ENCODE measurements around the gene ADNP2.
"Not testable (repeated sequence)": the region's sequence is repeated elsewhere in the genome, so short reads cannot be mapped to it uniquely, and the experiment has no call there.

The ADNP2 gene

GRCh38 chr18:80148326-80149199, 39.5 kb downstream of the ADNP2 start:
- DNase-seq = no peak

- DNase-seq = no peak
These were observed 40.6 kb downstream of the ADNP2 start for GRCh38 chr18:80149667-80150066.

- no peak for DNase-seq
These were observed 45.2 kb downstream of the ADNP2 start for GRCh38 chr18:80154293-80154692.

- peak; percentile 62 for DNase-seq
These were observed 48.8 kb downstream of the ADNP2 start for GRCh38 chr18:80157708-80158343.

- no peak for DNase-seq
These were observed 49.3 kb downstream of the ADNP2 start for GRCh38 chr18:80158365-80158764.

GRCh38 chr18:80159713-80160636, 50.9 kb downstream of the ADNP2 start:
- peak; percentile 12 for DNase-seq

- no peak for DNase-seq
These were observed 52.8 kb downstream of the ADNP2 start for GRCh38 chr18:80161781-80162417.

- DNase-seq = no peak
These were observed 54.1 kb downstream of the ADNP2 start for GRCh38 chr18:80163183-80163582.

- DNase-seq = not testable (repeated sequence)
These were observed 55.8 kb downstream of the ADNP2 start for GRCh38 chr18:80164727-80165355.

GRCh38 chr18:80166240-80166639, 57.2 kb downstream of the ADNP2 start:
- no peak for DNase-seq

GRCh38 chr18:80166725-80167124, 57.7 kb downstream of the ADNP2 start:
- no peak for DNase-seq

GRCh38 chr18:80167331-80167730, 58.3 kb downstream of the ADNP2 start:
- DNase-seq = no peak

- DNase-seq = no peak
These were observed 58.9 kb downstream of the ADNP2 start for GRCh38 chr18:80167931-80168330.

GRCh38 chr18:80168346-80168745, 59.3 kb downstream of the ADNP2 start:
- DNase-seq = no peak

GRCh38 chr18:80168982-80169381, 59.9 kb downstream of the ADNP2 start:
- DNase-seq = no peak

- DNase-seq = no peak
These were observed 60.5 kb downstream of the ADNP2 start for GRCh38 chr18:80169607-80170006.

- no peak for DNase-seq
These were observed 61.5 kb downstream of the ADNP2 start for GRCh38 chr18:80170395-80171053.

- peak; percentile 11 for DNase-seq
These were observed 62.2 kb downstream of the ADNP2 start for GRCh38 chr18:80171054-80171872.

GRCh38 chr18:80172056-80172455, 63.0 kb downstream of the ADNP2 start:
- DNase-seq = no peak

GRCh38 chr18:80173060-80173459, 64.0 kb downstream of the ADNP2 start:
- DNase-seq = no peak
